Uterus (tissue), 2 donors: ENCODE measurements around the gene FXN.

Source experiments
- CTCF ChIP-seq, 4 experiments: fragments of 200-600 bp in 2 of 4; fragments of 450-650 bp in 2 of 4; sonication (generic) in 2 of 4; IDR thresholded peaks; one replicate each; pipeline ENCODE4 v1.5.1; 2016 to 2019; ENCODE audit warnings: antibody characterized with exemption in 4 of 4, mild to moderate bottlenecking in 2 of 4, moderate library complexity in 1 of 4
- POLR2A ChIP-seq, 2 donors: fragments of 450-650 bp; IDR thresholded peaks; one replicate each; pipeline ENCODE4 v1.6.1; 2016; ENCODE audit warnings: antibody characterized with exemption in 2 of 2, mild to moderate bottlenecking in 1 of 2, moderate library complexity in 1 of 2

GRCh38 chr9:69136185-69136584 is 100.6 kb downstream of the FXN start:
- TF ChIP-seq CTCF (IDR thresholded peaks at IDR 0.05) (no peak), POLR2A (IDR thresholded peaks at IDR 0.05) (no peak)
